ENCODE measurements around the gene CDH5.

Gene CDH5

GRCh38 chr16:66439051-66439730 is 72.7 kb downstream of the CDH5 start:
- TF ChIP-seq ZFX (IDR thresholded peaks at IDR 0.05; ENCODE audit: borderline replicate concordance): no peak
- TF ChIP-seq CTCF (IDR thresholded peaks at IDR 0.05): no peak
- no peak overlapping the region for H3K27ac ChIP-seq

DNA sequence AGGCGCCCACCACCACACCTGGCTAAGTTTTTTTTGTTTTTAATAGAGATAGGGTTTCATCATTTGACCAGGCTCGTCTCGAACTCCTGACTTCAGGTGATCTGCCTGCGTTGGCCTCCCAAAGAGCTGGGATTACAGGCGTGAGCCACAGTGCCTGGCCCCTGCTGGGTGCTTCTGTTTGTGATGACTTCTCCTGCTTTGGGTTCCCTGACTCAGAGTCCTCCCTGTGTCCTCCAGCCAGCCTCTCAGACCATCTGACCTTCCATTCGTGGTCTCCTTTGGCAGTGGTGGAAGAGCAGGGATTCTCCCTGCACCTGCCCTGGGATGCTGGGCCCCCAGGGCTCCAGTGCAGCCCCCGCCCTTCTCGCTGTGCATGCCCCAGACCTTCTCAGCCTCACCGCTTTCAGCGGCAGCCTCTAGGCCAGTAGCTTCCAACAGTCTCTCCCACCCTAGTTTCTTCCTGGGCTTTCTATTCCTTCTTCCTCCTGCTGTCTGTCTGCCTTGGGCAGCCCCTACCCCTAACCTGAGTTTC is 73.8 kb downstream of the CDH5 start:
- TF ChIP-seq CTCF (IDR thresholded peaks at IDR 0.05) (no peak), ZFX (IDR thresholded peaks at IDR 0.05; ENCODE audit: borderline replicate concordance) (no peak)
- no peak overlapping the region for H3K27ac ChIP-seq

- no peak overlapping the region for H3K27ac ChIP-seq
- TF ChIP-seq CTCF (IDR thresholded peaks at IDR 0.05) (no peak), ZFX (IDR thresholded peaks at IDR 0.05; ENCODE audit: borderline replicate concordance) (no peak)
These were observed 74.5 kb downstream of the CDH5 start for GRCh38 chr16:66440970-66441369.

DNA sequence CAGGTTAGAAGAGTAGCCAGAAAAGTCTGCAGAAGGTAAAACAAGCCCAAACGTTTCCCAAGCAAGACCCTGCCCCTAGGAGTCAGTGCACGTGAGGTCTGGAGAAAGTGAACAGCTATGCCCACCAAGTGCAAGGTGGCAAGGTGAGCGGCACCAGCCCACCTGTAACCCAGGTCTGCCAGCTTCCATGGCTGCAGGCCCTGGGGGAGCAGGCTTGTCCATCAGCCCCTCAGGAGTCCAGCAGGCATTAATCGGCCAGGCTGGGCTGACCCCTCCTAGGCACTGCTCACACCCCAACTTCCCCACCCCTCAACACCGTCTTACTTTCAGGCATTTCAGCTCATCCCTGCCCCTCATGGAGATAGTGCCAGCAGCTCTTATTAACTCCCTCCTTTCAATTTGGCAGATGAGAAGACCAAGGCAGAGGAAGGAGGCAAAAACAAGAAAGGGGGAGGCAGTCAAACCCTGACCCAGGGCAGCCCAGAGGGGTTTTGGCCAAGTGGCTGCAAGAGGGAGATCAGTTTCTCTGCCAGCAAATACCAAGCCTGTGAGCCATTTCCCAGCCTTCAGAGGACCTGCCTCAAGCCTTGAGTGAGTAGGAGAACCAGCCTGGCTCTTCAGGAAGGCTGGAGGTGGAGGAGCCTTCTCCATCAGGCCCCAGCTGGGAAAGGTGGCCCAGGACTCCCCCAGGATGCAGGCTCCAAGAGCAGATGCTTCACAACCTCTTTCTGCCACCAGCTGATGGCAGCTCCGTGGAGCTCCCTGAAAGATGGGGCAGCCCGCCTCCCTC is 75.3 kb downstream of the CDH5 start:
- H3K27ac ChIP-seq: no peak overlapping the region
- no peak for TF ChIP-seq CTCF (IDR thresholded peaks at IDR 0.05)
- TF ChIP-seq ZFX (IDR thresholded peaks at IDR 0.05; ENCODE audit: borderline replicate concordance): no peak

DNA sequence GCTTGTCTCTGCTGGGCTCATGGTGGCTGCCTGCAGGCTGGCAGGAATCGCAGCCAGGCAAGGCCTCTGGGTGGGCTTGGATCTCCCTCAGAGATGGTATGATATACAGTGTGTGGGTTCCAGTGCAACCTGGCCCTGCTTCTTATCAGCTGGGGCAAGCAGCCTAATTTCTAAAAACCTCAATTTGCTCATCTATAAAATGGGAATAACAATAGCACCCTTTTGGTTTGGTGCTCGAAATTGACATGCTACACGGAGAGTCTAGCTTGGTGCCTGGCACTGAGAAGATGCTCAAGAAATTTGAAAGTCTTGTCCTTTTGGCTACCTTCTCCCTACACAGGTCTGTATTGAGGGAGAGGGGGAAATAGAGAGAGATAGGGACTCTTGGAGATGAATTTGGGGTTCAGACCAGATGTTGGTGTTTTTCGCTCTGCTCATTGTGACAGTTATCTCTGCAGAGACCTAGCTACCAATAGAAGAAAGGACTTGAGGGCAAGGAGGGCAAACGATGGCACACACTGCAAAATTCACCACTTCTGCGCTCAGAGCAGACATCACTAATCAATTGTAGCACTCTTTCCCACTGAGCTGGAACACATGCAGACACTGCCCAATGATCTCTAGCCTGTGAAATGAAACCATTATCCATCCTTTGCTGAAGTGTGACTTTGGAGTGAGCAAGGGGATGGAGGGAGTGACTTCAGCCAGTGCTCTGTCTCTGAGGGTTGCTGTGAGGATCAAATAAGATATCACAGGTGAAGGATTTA is 76.2 kb downstream of the CDH5 start:
- TF ChIP-seq CTCF (IDR thresholded peaks at IDR 0.05) (no peak), ZFX (IDR thresholded peaks at IDR 0.05; ENCODE audit: borderline replicate concordance) (no peak)
- no peak overlapping the region for H3K27ac ChIP-seq

DNA sequence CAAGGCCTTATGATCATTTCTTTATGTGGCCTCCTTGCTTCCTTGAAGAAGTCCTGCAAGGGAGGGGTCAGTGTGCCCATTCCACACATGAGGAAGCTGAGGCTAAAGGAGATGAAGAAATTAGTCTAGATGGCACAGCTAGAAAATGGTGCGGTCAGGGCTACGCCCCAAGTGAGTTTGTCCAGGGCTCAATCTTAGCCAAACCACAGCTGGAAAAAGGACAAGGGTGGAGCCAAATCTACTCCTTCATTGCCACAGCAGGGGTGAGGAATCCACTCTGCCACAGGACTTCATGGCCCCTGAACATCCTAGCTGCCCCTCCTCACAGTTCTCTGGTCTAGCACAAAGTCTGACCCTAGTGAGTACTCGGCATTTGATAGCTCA is 76.8 kb downstream of the CDH5 start:
- no peak overlapping the region for H3K27ac ChIP-seq
- TF ChIP-seq ZFX (IDR thresholded peaks at IDR 0.05; ENCODE audit: borderline replicate concordance) (no peak), CTCF (IDR thresholded peaks at IDR 0.05) (no peak)

Measured in 22Rv1 (cell line).